SW 1271 (cell line): Measurements from ENCODE around the gene KANK2.
A peak's percentile ranks its signal among the peaks of the same experiment; 100 is the strongest.

ENCODE experiments used
- DNase-seq, 2 experiments: peaks; one replicate each; lab custom pipeline; 2025; lab: John Stamatoyannopoulos, UW

KANK2 gene

GRCh38 chr19:11197291-11198174 lies at the start of gene KANK2:
Gene KANK2 (minus strand): TSS chr19:11197545. CDS start chr19:11194511, 3,034 bp downstream.
- DNase-seq = peak in 1 of 2 experiments; percentile 70

GRCh38 chr19:11246941-11247340 lies 49.6 kb upstream of the KANK2 start:
- no peak for DNase-seq

- no peak for DNase-seq
These were observed 47.7 kb upstream of the KANK2 start for GRCh38 chr19:11244846-11245589.

GRCh38 chr19:11243798-11244169 lies 46.4 kb upstream of the KANK2 start:
- DNase-seq = no peak

- peak in 1 of 2 experiments; percentile 52 for DNase-seq
These were observed 45.8 kb upstream of the KANK2 start for GRCh38 chr19:11242864-11243797.

GRCh38 chr19:11242025-11242424 lies 44.7 kb upstream of the KANK2 start:
- DNase-seq = no peak

GRCh38 chr19:11240008-11240444 lies 42.7 kb upstream of the KANK2 start:
- no peak for DNase-seq

- DNase-seq = no peak
These were observed 42.1 kb upstream of the KANK2 start, which contains the start of gene ANGPTL8 for GRCh38 chr19:11239377-11240000. Gene ANGPTL8 (plus strand): TSS chr19:11239619. CDS start chr19:11239638, 19 bp downstream.

- DNase-seq = no peak
These were observed 41.5 kb upstream of the KANK2 start for GRCh38 chr19:11238781-11239376.

- no peak for DNase-seq
These were observed 40.7 kb upstream of the KANK2 start for GRCh38 chr19:11238041-11238440.

GRCh38 chr19:11237321-11237720 lies 40.0 kb upstream of the KANK2 start:
- DNase-seq = no peak

GRCh38 chr19:11236324-11237301 lies 39.3 kb upstream of the KANK2 start:
- DNase-seq = no peak

- no peak for DNase-seq
These were observed 37.2 kb upstream of the KANK2 start for GRCh38 chr19:11234486-11235075.

- DNase-seq = no peak
These were observed 35.7 kb upstream of the KANK2 start for GRCh38 chr19:11233073-11233472.

- no peak for DNase-seq
These were observed 35.2 kb upstream of the KANK2 start for GRCh38 chr19:11232555-11232954.

GRCh38 chr19:11230621-11231386 lies 33.5 kb upstream of the KANK2 start:
- no peak for DNase-seq

- DNase-seq = peak in 1 of 2 experiments; percentile 43
These were observed 30.0 kb upstream of the KANK2 start for GRCh38 chr19:11227195-11227886.

GRCh38 chr19:11226716-11227166 lies 29.4 kb upstream of the KANK2 start:
- DNase-seq = no peak
